CD14-positive monocyte (primary cell): ENCODE results near the gene HS6ST3. TPM values are rescaled to one million over a fixed set of nuclear protein-coding genes. Genes with fewer than 3 reads are reported as not detected.

Experiments
- DNase-seq, 3 donors: peaks; one replicate each; pipeline ENCODE4 v3.0.0-alpha.2; 2011 to 2022
- H2AFZ ChIP-seq: 2 replicates; pipeline ENCODE4 v1.6.0; 2012; ENCODE audit warnings: mild to moderate bottlenecking, low read depth, low read length, inconsistent platforms; ENCODE audit not compliant: insufficient read depth, poor library complexity, severe bottlenecking
- H3K27ac ChIP-seq, 2 donors: 1 replicate in 1 of 2; 2 replicates in 1 of 2; pipeline ENCODE4 v1.5.1; 2012 to 2013; ENCODE audit warnings: low read length in 2 of 2, control low read depth in 1 of 2, inconsistent platforms in 1 of 2, low read depth in 1 of 2, mild to moderate bottlenecking in 1 of 2
- H3K27me3 ChIP-seq, 2 donors: one replicate each; pipeline versions ENCODE4 v1.6.0 to v1.6.1; 2011 to 2013; ENCODE audit warnings: low read length in 2 of 2; ENCODE audit not compliant: control insufficient read depth in 2 of 2, insufficient read depth in 2 of 2
- H3K36me3 ChIP-seq, 2 donors: replicated peaks in 1 of 2; 1 replicate in 1 of 2; 2 replicates in 1 of 2; pipeline versions ENCODE4 v1.5.1 to v1.6.1; 2012 to 2013; ENCODE audit warnings: low read length in 2 of 2, control low read depth in 1 of 2, inconsistent platforms in 1 of 2, mild to moderate bottlenecking in 1 of 2; ENCODE audit not compliant: insufficient read depth in 2 of 2, control insufficient read depth in 1 of 2
- H3K4me1 ChIP-seq, 2 donors: 1 replicate in 1 of 2; 2 replicates in 1 of 2; pipeline versions ENCODE4 v1.5.1 to v1.6.1; 2012 to 2013; ENCODE audit warnings: low read length in 2 of 2, control low read depth in 1 of 2, inconsistent platforms in 1 of 2, mild to moderate bottlenecking in 1 of 2, moderate library complexity in 1 of 2; ENCODE audit not compliant: insufficient read depth in 2 of 2, control insufficient read depth in 1 of 2
- H3K4me2 ChIP-seq: replicated peaks from 2 replicates; pipeline ENCODE3; 2012; ENCODE audit warnings: low read length, moderate library complexity, mild to moderate bottlenecking; ENCODE audit not compliant: poor library complexity, severe bottlenecking; ENCODE audit errors: extremely low read depth
- H3K4me3 ChIP-seq, 3 experiments: fragments of 200-600 bp in 1 of 3; sonication (generic) in 1 of 3; replicated peaks in 1 of 3; 1 replicate in 2 of 3; 2 replicates in 1 of 3; pipeline ENCODE4 v1.5.1; 2011 to 2013; ENCODE audit warnings: low read length in 3 of 3, mild to moderate bottlenecking in 3 of 3, control low read depth in 2 of 3, low read depth in 2 of 3, inconsistent platforms in 1 of 3, moderate library complexity in 1 of 3
- H3K79me2 ChIP-seq: 2 replicates; pipeline ENCODE4 v1.6.0; 2012; ENCODE audit warnings: mild to moderate bottlenecking, control low read depth, inconsistent platforms, low read length, moderate library complexity; ENCODE audit not compliant: insufficient read depth
- H3K9ac ChIP-seq: 2 replicates; pipeline ENCODE4 v1.6.0; 2017; ENCODE audit warnings: low read length, mild to moderate bottlenecking; ENCODE audit not compliant: insufficient read depth, poor library complexity, severe bottlenecking
- H3K9me3 ChIP-seq, 2 donors: replicated peaks in 1 of 2; 1 replicate in 1 of 2; 2 replicates in 1 of 2; pipeline versions ENCODE4 v1.5.1 to v1.6.1; 2012 to 2013; ENCODE audit warnings: low read length in 2 of 2, control low read depth in 1 of 2; ENCODE audit not compliant: control insufficient read depth in 1 of 2, insufficient read depth in 1 of 2
- H4K20me1 ChIP-seq: 2 replicates; pipeline ENCODE4 v1.6.0; 2012; ENCODE audit warnings: mild to moderate bottlenecking, low read length, control low read depth, moderate library complexity; ENCODE audit not compliant: insufficient read depth
- H3K27ac Mint-ChIP-seq, 7 donors: one replicate each; pipeline ENCODE4 v1.8.0; 2020; ENCODE audit warnings: mild to moderate bottlenecking in 7 of 7, mixed read lengths in 7 of 7, moderate library complexity in 6 of 7, inconsistent platforms in 2 of 7
- H3K27me3 Mint-ChIP-seq, 3 donors: one replicate each; pipeline ENCODE4 v1.8.0; 2021 to 2022; ENCODE audit warnings: low read depth in 3 of 3, mild to moderate bottlenecking in 3 of 3, mixed read lengths in 3 of 3, moderate library complexity in 3 of 3, inconsistent platforms in 1 of 3
- H3K36me3 Mint-ChIP-seq, 2 donors: one replicate each; pipeline ENCODE4 v1.8.0; 2020; ENCODE audit warnings: mixed read lengths in 2 of 2, inconsistent platforms in 1 of 2, mild to moderate bottlenecking in 1 of 2
- H3K4me1 Mint-ChIP-seq: one replicate; pipeline ENCODE4 v1.8.0; 2020; ENCODE audit warnings: mild to moderate bottlenecking, mixed read lengths
- H3K4me3 Mint-ChIP-seq, 2 donors: one replicate each; pipeline ENCODE4 v1.8.0; 2020; ENCODE audit warnings: mild to moderate bottlenecking in 2 of 2, mixed read lengths in 2 of 2, moderate library complexity in 1 of 2
- H3K9me3 Mint-ChIP-seq, 7 donors: one replicate each; pipeline ENCODE4 v1.8.0; 2020 to 2022; ENCODE audit warnings: mixed read lengths in 7 of 7, mild to moderate bottlenecking in 6 of 7, moderate library complexity in 6 of 7, inconsistent platforms in 2 of 7
- CTCF ChIP-seq: fragments of 200-600 bp; IDR thresholded peaks from one replicate; pipeline ENCODE4 v1.8.0; 2022; ENCODE audit warnings: antibody characterized with exemption, mild to moderate bottlenecking
- WGBS: methylation state at CpG from one replicate; pipeline ENCODE4 v1.1.5; 2013; ENCODE audit warnings: missing lambda C conversion rate; ENCODE audit not compliant: insufficient coverage; 5-methylcytosine and 5-hydroxymethylcytosine counted together
- intact Hi-C, 2 donors: fragments of 100-400 bp; cut with micrococcal nuclease; formaldehyde crosslinking; loops; one replicate each; pipeline versions ENCODE4 v1.15.0 to v1.15.1; 2023
- polyA plus RNA-seq, 3 donors: library from polyadenylated mRNA; depleted of rRNA in 1 of 3; unstranded in 2 of 3; stranded (reverse) in 1 of 3; fragments of 300-500 nt in 2 of 3; fragments of >200 nt in 1 of 3; fragmentation: Illumina TruSeq in 2 of 3; gene quantifications; 1 replicate in 2 of 3; 2 replicates in 1 of 3; pipeline ENCODE4 v1.2.3, GENCODE V29; 2012 to 2021

Gene HS6ST3
- polyA plus RNA-seq, 3 donors: not detected

GRCh38 chr13:96720446-96720845 is 630.5 kb downstream of the HS6ST3 start:
- Histone ChIP-seq H3K4me1 (no peaks in the 10 kb centered on the region), H3K36me3 (no peaks in the 10 kb centered on the region), H3K4me2 (no peak overlapping the region), H3K27me3 (no peaks in the 10 kb centered on the region), H3K79me2 (no peaks in the 10 kb centered on the region), H3K9me3 (no peaks in the 10 kb centered on the region), H2AFZ (no peak overlapping the region), H3K4me3 (no peak overlapping the region), H4K20me1 (no peaks in the 10 kb centered on the region), H3K27ac (no peak overlapping the region), H3K9ac (no peak overlapping the region)
- no peak overlapping the region for H3K4me3 Mint-ChIP-seq
- H3K9me3 Mint-ChIP-seq: peaks cover 0 to 7% (median 2%) of the 10 kb centered on the region in 7 donors
- no peak for DNase-seq
- intact Hi-C loops: no loop called here
- no peaks in the 10 kb centered on the region for H3K27me3 Mint-ChIP-seq
- WGBS: no CpG with 5 or more reads among the region's 4 CpGs
- H3K4me1 Mint-ChIP-seq: no peaks in the 10 kb centered on the region
- no peak for TF ChIP-seq CTCF
- no peak overlapping the region for H3K27ac Mint-ChIP-seq
- H3K36me3 Mint-ChIP-seq: no peaks in the 10 kb centered on the region

- Histone ChIP-seq H3K27ac (no peak overlapping the region), H4K20me1 (no peaks in the 10 kb centered on the region), H3K9me3 (peaks cover 0 to 16% of the 10 kb centered on the region in 2 donors), H3K36me3 (no peaks in the 10 kb centered on the region), H3K4me2 (no peak overlapping the region), H3K9ac (no peak overlapping the region), H3K27me3 (no peaks in the 10 kb centered on the region), H3K4me1 (no peaks in the 10 kb centered on the region), H2AFZ (no peak overlapping the region), H3K4me3 (no peak overlapping the region), H3K79me2 (no peaks in the 10 kb centered on the region)
- Mint-ChIP-seq H3K4me3 (no peak overlapping the region), H3K27me3 (peaks cover 0 to 2% (median 0%) of the 10 kb centered on the region in 3 donors), H3K27ac (no peak overlapping the region), H3K9me3 (peaks cover 4 to 13% (median 10%) of the 10 kb centered on the region in 7 donors), H3K4me1 (no peaks in the 10 kb centered on the region), H3K36me3 (no peaks in the 10 kb centered on the region)
- intact Hi-C loops: no loop called here
- no peak for DNase-seq
- no peak for TF ChIP-seq CTCF
Measured at GRCh38 chr13:96726651-96727050, 636.7 kb downstream of the HS6ST3 start.
